ENCODE results near the gene PIEZO1. TPM values are rescaled to one million over a fixed set of nuclear protein-coding genes. Genes with fewer than 3 reads are reported as not detected.

The PIEZO1 gene
- total and polyA plus RNA-seq, 10 of the 15 experiments (the other 5 are each of a cell fraction or from before 2014, with no cell fraction given): 1.3 to 169 (median 33.4) TPM

- ChIA-PET POLR2A (no interaction called here), SMC1A (ENCODE audit: uncharacterized antibody, unreplicated experiment) (interaction anchor here (1.1 to 1.5 kb wide), 2 partner anchors 40 to 423 kb away, joined by 3 to 4 read pairs; no protein-coding TSS in a partner anchor), CTCF (interaction anchor here (1.0 to 2.0 kb wide), 7 partner anchors 16 to 472 kb away, joined by 3 to 10 read pairs (median 4); no protein-coding TSS in a partner anchor), RAD21 (ENCODE audit: unreplicated experiment) (no interaction called here)
- Histone ChIP-seq H3K4me2 (ENCODE audit: control insufficient read depth, insufficient read depth) (no peak overlapping the region), H2AFZ (ENCODE audit: control insufficient read depth, low read depth, low read length) (no peak overlapping the region), H3K4me3 (no peak overlapping the region), H4K20me1 (ENCODE audit: control insufficient read depth, insufficient read depth) (no peaks in the 10 kb centered on the region), H3K9ac (ENCODE audit: control insufficient read depth, insufficient read depth, low read length) (no peak overlapping the region), H3K27me3 (replicated peaks in 1 of 2; ENCODE audit: control insufficient read depth in 2 of 2, insufficient read depth in 2 of 2, low read length in 1 of 2) (no peaks in the 10 kb centered on the region), H3K27ac (ENCODE audit: control insufficient read depth, insufficient read depth) (no peak overlapping the region), H3K36me3 (ENCODE audit: control insufficient read depth in 2 of 2, insufficient read depth in 2 of 2, low read length in 1 of 2) (peaks cover 0 to 26% of the 10 kb centered on the region in 2 experiments; a peak in 3 of 4 replicates), H3K79me2 (ENCODE audit: control insufficient read depth, insufficient read depth, low read length) (no peaks in the 10 kb centered on the region; the same call in none of the 2 replicates), H3K4me1 (ENCODE audit: control insufficient read depth, insufficient read depth, low read length) (peaks cover 11% of the 10 kb centered on the region), H3K9me3 (replicated peaks; ENCODE audit: control insufficient read depth, insufficient read depth, low read length) (no peaks in the 10 kb centered on the region)
- intact Hi-C loops (cut with micrococcal nuclease; ENCODE audit: unreplicated experiment): loop anchor here (2.0 to 10.0 kb wide), 2 partner anchors 41 to 471 kb away; partner anchors contain the start of genes PIEZO1 and ZNF778
- ATAC-seq (peak; percentile 56), FAIRE-seq (peak; percentile 56), DNase-seq (ENCODE audit: low read depth, low spot score) (no peak)
- BruUV-seq (replicated peaks): no TSS peak
- in situ Hi-C loops (cut with MboI): no loop called here
- 72% methylated on average over 32 of the region's 32 CpGs for WGBS (ENCODE audit: insufficient coverage, insufficient replicate concordance, low lambda C conversion rate, missing lambda C conversion rate)
- TF ChIP-seq CTCF (IDR thresholded peaks at IDR 0.05 in 2 of 3, conservative IDR thresholded peaks at IDR 0.05 in 1 of 3; ENCODE audit: control insufficient read depth in 2 of 3, extremely low read depth in 1 of 3, insufficient read depth in 1 of 3, low read depth in 3 of 3, low read length in 3 of 3): peak; percentile 72 to 85 (median 80)
- no peak for TF ChIP-seq ZNF687 (IDR thresholded peaks at IDR 0.05)
- no peak for TF ChIP-seq BRCA1 (IDR thresholded peaks at IDR 0.05; ENCODE audit: low read depth, low read length)
- no peak for TF ChIP-seq RB1 (IDR thresholded peaks at IDR 0.05; ENCODE audit: borderline replicate concordance)
- no peak for TF ChIP-seq RELB (IDR thresholded peaks at IDR 0.05; ENCODE audit: low read depth)
- TF ChIP-seq SMARCA5 (IDR thresholded peaks at IDR 0.05): no peak
- TF ChIP-seq NR2C1 (IDR thresholded peaks at IDR 0.05): peak; percentile 46
- no peak for TF ChIP-seq SREBF2 (IDR thresholded peaks at IDR 0.05; ENCODE audit: low read length)
- no peak for TF ChIP-seq NKRF (conservative IDR thresholded peaks at IDR 0.05)
- peak; percentile 44 to 48; a peak in 1 of 4 replicates for TF ChIP-seq IKZF2 (IDR thresholded peaks at IDR 0.05)
Measured at GRCh38 chr16:88743693-88744576, 41.1 kb downstream of the PIEZO1 start.

Measured in GM12878 (cell line).